Endothelial cell of umbilical vein (primary cell): Measurements from ENCODE around the gene SMOC2. TPM values are rescaled to one million over a fixed set of nuclear protein-coding genes. Genes with fewer than 3 reads are reported as not detected.

Experiments used
- BruUV-seq: library from RNA; stranded (reverse); fragments of 400-500 nt; replicated peaks from 2 replicates; lab custom pipeline; 2021; lab: Mats Ljungman, UMichigan
- CTCF ChIA-PET: fragments of 300-600, 350-600 bp; sonication (Branson Sonifier 250); formaldehyde crosslinking; loops from one replicate; lab custom pipeline; 2021; ENCODE audit warnings: antibody characterized with exemption, inconsistent platforms; lab: Charles Lee
- POLR2A ChIA-PET: fragments of 300-600, 350-600 bp; sonication (Branson Sonifier 250); formaldehyde crosslinking; loops from one replicate; lab custom pipeline; 2021; ENCODE audit warnings: antibody characterized with exemption, inconsistent platforms; lab: Charles Lee
- DNase-seq: peaks from one replicate; pipeline ENCODE4 v3.0.0-alpha.2; 2011; ENCODE audit warnings: low read depth, low spot score
- FAIRE-seq: peaks from 2 replicates; lab custom pipeline; 2011; peaks lifted over from hg19 to GRCh38; lab: Jason Lieb, UNC
- H2AFZ ChIP-seq: 2 replicates; pipeline ENCODE4 v1.6.0; 2012; ENCODE audit warnings: low read depth, low read length, control low read depth, inconsistent platforms
- H3K27ac ChIP-seq: 2 replicates; pipeline ENCODE4 v1.5.1; 2011; ENCODE audit warnings: low read depth, mild to moderate bottlenecking, control low read depth, low read length, moderate library complexity; ENCODE audit not compliant: insufficient read depth
- H3K27me3 ChIP-seq, 2 experiments: 2 replicates each; pipeline versions ENCODE4 v1.6.0 to v1.6.1; 2011; ENCODE audit warnings: low read length in 2 of 2, mixed read lengths in 1 of 2; ENCODE audit not compliant: control insufficient read depth in 2 of 2, insufficient read depth in 2 of 2
- H3K36me3 ChIP-seq, 2 experiments: 2 replicates in 1 of 2; 3 replicates in 1 of 2; pipeline ENCODE4 v1.5.1; 2011; ENCODE audit warnings: low read length in 2 of 2, mild to moderate bottlenecking in 1 of 2, moderate library complexity in 1 of 2; ENCODE audit not compliant: control insufficient read depth in 2 of 2, insufficient read depth in 2 of 2; ENCODE audit errors: extremely low read depth in 1 of 2
- H3K4me1 ChIP-seq: 3 replicates; pipeline ENCODE4 v1.5.1; 2011; ENCODE audit warnings: mild to moderate bottlenecking, low read length; ENCODE audit not compliant: control insufficient read depth, insufficient read depth; ENCODE audit errors: extremely low read depth
- H3K4me2 ChIP-seq: 2 replicates; pipeline ENCODE4 v1.6.1; 2011; ENCODE audit warnings: low read length, control low read depth, mixed read lengths; ENCODE audit not compliant: insufficient read depth
- H3K4me3 ChIP-seq, 3 experiments: fragments of 200-600 bp in 1 of 3; sonication (generic), shearing (Covaris generic) in 1 of 3; replicated peaks in 1 of 3; 2 replicates each; pipeline ENCODE4 v1.5.1; 2011 to 2016; ENCODE audit warnings: control low read depth in 3 of 3, low read length in 3 of 3, mild to moderate bottlenecking in 2 of 3, inconsistent platforms in 1 of 3, low read depth in 1 of 3, moderate library complexity in 1 of 3; ENCODE audit not compliant: insufficient read depth in 1 of 3
- H3K79me2 ChIP-seq: 2 replicates; pipeline ENCODE4 v1.6.0; 2012; ENCODE audit warnings: low read length, inconsistent platforms; ENCODE audit not compliant: control insufficient read depth, insufficient read depth
- H3K9ac ChIP-seq: replicated peaks from 2 replicates; pipeline ENCODE3; 2011; ENCODE audit warnings: low read length, control low read depth; ENCODE audit not compliant: insufficient read depth; ENCODE audit errors: extremely low read depth
- H3K9me1 ChIP-seq: replicated peaks from 3 replicates; pipeline ENCODE4 v1.6.0; 2011; ENCODE audit warnings: mild to moderate bottlenecking, low read length; ENCODE audit not compliant: control insufficient read depth, insufficient read depth; ENCODE audit errors: extremely low read depth
- H3K9me3 ChIP-seq: replicated peaks from 2 replicates; pipeline ENCODE4 v1.5.1; 2012; ENCODE audit warnings: low read length, inconsistent platforms; ENCODE audit not compliant: control insufficient read depth, insufficient read depth
- H4K20me1 ChIP-seq: replicated peaks from 2 replicates; pipeline ENCODE3; 2011; ENCODE audit warnings: mild to moderate bottlenecking, low read length; ENCODE audit not compliant: control insufficient read depth, insufficient read depth; ENCODE audit errors: extremely low read depth
- CTCF ChIP-seq, 2 donors: IDR thresholded peaks; 1 replicate in 1 of 2; 2 replicates in 1 of 2; pipeline ENCODE4 v1.5.1; 2011; ENCODE audit warnings: low read length in 2 of 2, mild to moderate bottlenecking in 2 of 2, moderate library complexity in 2 of 2, control low read depth in 1 of 2, inconsistent platforms in 1 of 2, low read depth in 1 of 2; ENCODE audit not compliant: insufficient read depth in 1 of 2; ENCODE audit errors: extremely low read depth in 1 of 2
- EZH2 ChIP-seq: IDR thresholded peaks from 2 replicates; pipeline ENCODE4 v1.6.1; 2012; ENCODE audit warnings: borderline replicate concordance, low read depth, mild to moderate bottlenecking, moderate library complexity, low read length, inconsistent platforms; ENCODE audit not compliant: severe bottlenecking
- JUN ChIP-seq: IDR thresholded peaks from 2 replicates; pipeline ENCODE4 v1.6.1; 2011; ENCODE audit warnings: borderline replicate concordance, low read depth; ENCODE audit not compliant: insufficient read length, insufficient read depth
- MAX ChIP-seq: IDR thresholded peaks from 2 replicates; pipeline ENCODE4 v1.6.1; 2011; ENCODE audit not compliant: insufficient read depth, insufficient read length
- MYC ChIP-seq: IDR thresholded peaks from one replicate; pipeline ENCODE4 v1.6.1; 2011; ENCODE audit warnings: mild to moderate bottlenecking, low read depth, low read length
- POLR2A ChIP-seq: IDR thresholded peaks from 2 replicates; pipeline ENCODE4 v1.6.1; 2012; ENCODE audit warnings: low read depth, mild to moderate bottlenecking, control low read depth, low read length
- dilution Hi-C: fragments of 300-500 bp; cut with MboI; formaldehyde crosslinking; loops from one replicate; pipeline ENCODE4 v1.15.0; 2019; ENCODE audit warnings: low sequenced_read_pairs; ENCODE audit not compliant: extremely low pct_ligation_motif_present
- intact Hi-C: fragments of 100-400 bp; cut with micrococcal nuclease; formaldehyde crosslinking; loops from one replicate; pipeline ENCODE4 v1.10.0; 2022
- polyA plus RNA-seq, 4 experiments: library from polyadenylated mRNA; depleted of rRNA in 3 of 4; stranded (reverse) in 3 of 4; unstranded in 1 of 4; fragments of >200 nt; gene quantifications; 2 replicates each; pipeline versions ENCODE4 v1.2.1 to v1.2.3, GENCODE V29; 2011 to 2012; ENCODE audit warnings: missing spikeins in 1 of 4
- total RNA-seq: library from RNA; stranded (reverse); gene quantifications from 2 replicates; pipeline ENCODE4 v1.2.3, GENCODE V29; 2021

The SMOC2 gene
- total and polyA plus RNA-seq, 2 donors (not counting 3 experiments of a cell fraction or from before 2014, with no cell fraction given) = not detected

GRCh38 chr6:168585441-168585840 lies 144.5 kb downstream of the SMOC2 start:
- POLR2A ChIA-PET = no interaction called here
- no peaks in the 10 kb centered on the region for H3K4me1 ChIP-seq
- no peak overlapping the region for H3K27ac ChIP-seq
- BruUV-seq = no TSS peak
- no peaks in the 10 kb centered on the region for H3K9me1 ChIP-seq
- no peak overlapping the region for H2AFZ ChIP-seq
- CTCF ChIA-PET = no interaction called here
- no peak overlapping the region for H3K4me3 ChIP-seq
- no peaks in the 10 kb centered on the region for H3K36me3 ChIP-seq
- no peaks in the 10 kb centered on the region for H3K79me2 ChIP-seq
- intact Hi-C loops = no loop called here
- DNase-seq (no peak), FAIRE-seq (no peak)
- H3K4me2 ChIP-seq = no peak overlapping the region
- peaks cover 2% of the 10 kb centered on the region for H3K9me3 ChIP-seq
- H4K20me1 ChIP-seq = no peaks in the 10 kb centered on the region
- no peak for TF ChIP-seq POLR2A
- no peak for TF ChIP-seq EZH2
- no peak for TF ChIP-seq MYC
- TF ChIP-seq MAX = no peak
- no peak for TF ChIP-seq JUN
- dilution Hi-C loops = no loop called here
- no peaks in the 10 kb centered on the region for H3K27me3 ChIP-seq
- no peak overlapping the region for H3K9ac ChIP-seq

- H3K4me3 ChIP-seq = no peak overlapping the region
- no peaks in the 10 kb centered on the region for H3K36me3 ChIP-seq
- POLR2A ChIA-PET = no interaction called here
- no peak for FAIRE-seq
- no peak for DNase-seq
- H3K4me2 ChIP-seq = no peak overlapping the region
- no TSS peak for BruUV-seq
- H3K79me2 ChIP-seq = no peaks in the 10 kb centered on the region
- TF ChIP-seq CTCF (IDR thresholded peaks at IDR 0.05; ENCODE audit: extremely low read depth in 1 of 2, insufficient read depth in 1 of 2, low read depth in 1 of 2, low read length in 2 of 2) = no peak
- no peak overlapping the region for H3K9ac ChIP-seq
- intact Hi-C loops (no loop called here), dilution Hi-C loops (no loop called here)
- CTCF ChIA-PET = no interaction called here
- no peaks in the 10 kb centered on the region for H3K4me1 ChIP-seq
- no peaks in the 10 kb centered on the region for H3K9me3 ChIP-seq
- no peaks in the 10 kb centered on the region for H3K27me3 ChIP-seq
- no peaks in the 10 kb centered on the region for H3K9me1 ChIP-seq
- H2AFZ ChIP-seq = no peak overlapping the region
- H4K20me1 ChIP-seq = no peaks in the 10 kb centered on the region
- no peak overlapping the region for H3K27ac ChIP-seq
These were observed 148.3 kb downstream of the SMOC2 start for GRCh38 chr6:168589275-168589674.
